ENCODE data around the gene COL23A1. TPM values are rescaled to one million over a fixed set of nuclear protein-coding genes. Genes with fewer than 3 reads are reported as not detected.

COL23A1 gene
- total RNA-seq, 1 experiment from 2014 or later, result not detected

DNA sequence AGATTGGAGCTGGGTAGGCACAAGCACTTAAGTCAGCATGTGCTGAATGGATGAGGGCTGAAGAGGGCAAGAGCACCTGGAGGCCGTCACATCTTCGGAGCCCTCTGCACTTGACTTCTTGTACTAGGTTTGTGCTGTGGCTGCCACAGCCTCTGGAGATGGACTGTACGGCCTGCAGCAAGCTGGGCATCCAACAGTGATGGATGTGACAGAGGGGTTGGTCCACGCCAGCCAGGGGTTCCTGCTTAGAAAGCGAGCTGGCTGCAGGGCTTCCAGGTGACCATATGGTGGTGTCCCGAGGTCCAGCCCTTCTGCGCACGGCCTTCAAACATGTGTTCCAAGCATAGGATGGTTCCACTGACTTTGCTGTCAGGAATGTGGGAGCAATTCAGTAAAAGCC is 292.4 kb downstream of the COL23A1 start:
- DNase-seq (ENCODE audit: low read depth, low spot score), result no peak
- in situ Hi-C loops (cut with HindIII; ENCODE audit: low pct_unique_long_range_greater_than_20kb, low sequenced_read_pairs), result no loop called here

DNA sequence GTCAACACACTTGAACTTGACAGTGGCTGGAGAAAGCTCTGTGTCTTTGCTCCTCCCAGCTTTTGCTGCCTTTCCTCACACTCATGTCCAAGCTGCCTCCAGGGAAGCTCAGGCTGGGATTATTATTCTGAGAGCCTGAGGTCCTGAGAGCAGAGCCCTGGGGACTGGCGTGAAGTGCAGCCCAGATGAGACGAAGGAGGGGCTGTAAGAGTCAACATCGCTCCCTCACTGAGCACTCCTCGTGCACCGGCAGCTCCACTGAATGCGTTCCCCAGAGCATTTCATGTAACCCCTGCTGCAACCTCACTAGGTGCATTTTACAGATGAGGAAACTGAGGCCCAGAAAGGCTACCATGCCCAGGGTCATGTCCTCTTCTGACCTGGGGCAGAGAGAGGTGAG is 294.1 kb downstream of the COL23A1 start:
- no peak for DNase-seq (ENCODE audit: low read depth, low spot score)
- in situ Hi-C loops (cut with HindIII; ENCODE audit: low pct_unique_long_range_greater_than_20kb, low sequenced_read_pairs), result no loop called here

DNA sequence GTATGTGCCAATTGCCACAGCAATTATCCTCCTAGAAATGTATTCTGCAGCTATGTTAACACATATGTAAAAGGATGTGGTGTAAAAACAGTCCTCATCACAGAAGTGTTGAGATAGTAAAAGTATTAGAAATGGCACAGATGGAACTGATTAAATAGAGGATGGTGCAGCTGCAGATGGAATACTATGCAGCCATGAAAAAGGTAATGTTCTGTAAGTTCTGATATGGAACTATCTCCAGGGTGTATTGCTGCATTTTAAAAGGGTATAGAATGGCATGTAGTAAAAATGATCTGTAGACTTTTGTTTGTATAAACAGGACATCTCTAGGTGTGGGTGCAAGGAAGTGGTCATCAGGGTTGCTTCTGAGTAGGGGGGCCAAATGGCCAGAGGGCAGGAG is 294.6 kb downstream of the COL23A1 start:
- DNase-seq (ENCODE audit: low read depth, low spot score), result no peak
- in situ Hi-C loops (cut with HindIII; ENCODE audit: low pct_unique_long_range_greater_than_20kb, low sequenced_read_pairs), result no loop called here

DNA sequence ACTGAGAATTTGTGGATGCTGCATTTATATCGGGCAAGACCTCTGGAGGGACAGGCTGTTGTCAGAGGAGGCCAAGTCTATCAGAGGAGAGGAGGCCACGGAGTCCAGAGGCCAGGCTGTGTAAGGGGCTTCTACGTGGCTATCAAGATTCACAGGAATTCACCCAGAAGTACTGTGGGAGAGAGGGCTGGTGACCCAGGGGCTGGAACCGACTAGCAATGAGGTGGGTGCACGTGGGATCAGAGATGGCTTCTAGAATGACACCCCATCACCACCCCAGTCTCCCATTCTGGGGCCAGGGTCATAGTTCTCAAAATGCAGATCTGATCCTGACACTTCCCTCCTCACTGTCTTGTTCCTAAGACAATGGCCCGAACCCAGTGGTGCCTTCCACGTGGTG is 296.4 kb downstream of the COL23A1 start:
- in situ Hi-C loops (cut with HindIII; ENCODE audit: low pct_unique_long_range_greater_than_20kb, low sequenced_read_pairs), result no loop called here
- DNase-seq (ENCODE audit: low read depth, low spot score), result no peak

DNA sequence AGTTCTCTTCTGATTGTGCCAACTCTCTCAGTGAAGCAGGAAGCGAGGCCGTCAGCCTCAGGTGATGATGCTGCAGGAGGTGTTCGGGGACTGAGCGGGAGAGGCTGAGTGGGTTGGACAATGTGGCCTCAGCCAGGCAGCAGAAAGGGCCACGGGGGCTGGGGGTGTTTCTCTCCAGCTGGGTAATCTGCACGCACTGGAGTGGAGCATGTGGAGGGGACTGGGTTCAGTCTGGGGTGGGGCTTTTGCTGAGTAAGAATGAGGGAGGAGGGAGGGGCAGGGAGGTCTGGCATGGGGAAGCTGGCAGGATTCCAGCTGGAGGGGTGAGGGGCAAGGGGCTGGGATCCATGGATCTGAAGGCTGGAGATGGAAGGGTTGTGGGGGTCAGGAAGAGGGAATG is 296.8 kb downstream of the COL23A1 start:
- no peak for DNase-seq (ENCODE audit: low read depth, low spot score)
- in situ Hi-C loops (cut with HindIII; ENCODE audit: low pct_unique_long_range_greater_than_20kb, low sequenced_read_pairs), result no loop called here

DNA sequence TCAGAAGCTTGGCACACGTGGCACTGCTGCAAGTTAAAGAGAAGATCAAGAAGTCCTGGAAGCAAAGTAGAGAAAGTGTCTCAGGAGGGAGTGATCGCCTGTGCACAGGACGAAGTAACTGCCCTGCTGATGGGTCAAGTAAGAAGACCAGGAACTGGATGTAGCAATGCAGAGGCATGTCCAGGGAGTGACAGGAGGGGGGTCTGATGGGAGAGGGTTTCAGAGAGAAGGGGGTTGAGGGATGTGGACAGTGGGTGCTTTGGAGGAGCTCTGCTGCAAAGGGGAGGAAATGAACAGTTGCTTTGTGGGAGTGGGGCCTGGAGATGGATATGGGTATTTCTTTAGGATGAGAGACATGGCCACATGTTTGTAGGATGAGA is 297.4 kb downstream of the COL23A1 start:
- no peak for DNase-seq (ENCODE audit: low read depth, low spot score)
- in situ Hi-C loops (cut with HindIII; ENCODE audit: low pct_unique_long_range_greater_than_20kb, low sequenced_read_pairs), result no loop called here

DNA sequence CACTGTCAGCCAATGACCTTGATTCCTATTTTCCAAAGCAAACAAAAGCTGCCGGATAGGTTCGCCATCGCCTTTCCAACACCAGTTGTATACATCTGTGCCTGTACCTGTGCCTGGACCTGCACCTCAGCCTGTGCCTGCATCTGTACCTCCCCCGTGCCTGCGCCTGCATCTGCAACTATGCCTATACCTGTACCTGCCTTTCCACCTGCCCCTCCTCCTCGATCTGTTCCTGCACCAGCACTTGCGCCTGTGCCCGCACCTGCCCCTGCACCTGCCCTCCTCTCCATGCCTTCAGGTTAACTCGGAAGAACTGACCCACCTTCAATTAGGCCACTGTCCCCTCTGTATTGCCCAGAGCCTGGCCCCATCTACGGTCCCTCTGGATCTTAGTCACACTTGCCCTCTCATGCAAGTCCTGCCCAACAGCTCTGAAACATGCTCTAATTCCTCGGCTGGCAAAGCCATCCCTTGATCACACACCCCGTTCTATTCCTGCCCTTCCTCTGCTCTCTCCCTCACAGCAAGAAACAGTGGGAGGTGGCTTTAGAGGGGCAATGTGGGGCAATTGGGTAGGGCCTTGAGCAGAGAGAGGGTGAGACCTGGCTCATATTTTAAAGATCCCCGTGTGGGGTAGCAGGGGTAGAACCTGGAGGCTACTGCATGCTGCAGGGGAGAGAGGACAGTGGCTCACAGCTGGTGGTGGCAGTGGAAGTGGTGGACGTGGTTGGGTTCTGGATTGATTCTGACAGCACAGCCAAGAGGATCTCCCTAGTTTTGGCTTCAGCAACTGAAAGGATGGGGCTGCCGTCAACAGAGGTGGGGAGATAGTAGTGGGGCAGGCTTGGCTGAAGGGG is 298.0 kb downstream of the COL23A1 start:
- in situ Hi-C loops (cut with HindIII; ENCODE audit: low pct_unique_long_range_greater_than_20kb, low sequenced_read_pairs), result no loop called here
- no peak for DNase-seq (ENCODE audit: low read depth, low spot score)

DNA sequence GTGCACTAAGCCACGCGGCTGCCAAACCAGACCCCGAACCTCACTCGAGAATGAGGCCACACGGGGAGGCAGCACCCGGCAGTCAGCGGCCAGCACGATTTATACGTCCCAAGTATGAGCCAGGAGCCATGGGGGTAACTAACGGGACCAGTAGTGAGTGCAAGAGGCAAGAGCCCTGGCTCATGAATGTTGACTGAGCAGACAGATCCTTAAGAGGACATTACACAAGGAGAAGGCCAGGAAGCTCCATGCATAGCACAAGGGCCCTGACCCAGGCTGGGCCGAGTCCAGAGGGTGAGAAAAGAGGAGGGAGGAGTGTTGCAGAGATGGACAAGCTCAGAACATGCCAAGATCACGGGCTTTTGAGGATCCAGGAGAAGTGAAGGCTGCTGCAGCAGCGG is 299.0 kb downstream of the COL23A1 start:
- in situ Hi-C loops (cut with HindIII; ENCODE audit: low pct_unique_long_range_greater_than_20kb, low sequenced_read_pairs), result no loop called here
- DNase-seq (ENCODE audit: low read depth, low spot score), result no peak

DNA sequence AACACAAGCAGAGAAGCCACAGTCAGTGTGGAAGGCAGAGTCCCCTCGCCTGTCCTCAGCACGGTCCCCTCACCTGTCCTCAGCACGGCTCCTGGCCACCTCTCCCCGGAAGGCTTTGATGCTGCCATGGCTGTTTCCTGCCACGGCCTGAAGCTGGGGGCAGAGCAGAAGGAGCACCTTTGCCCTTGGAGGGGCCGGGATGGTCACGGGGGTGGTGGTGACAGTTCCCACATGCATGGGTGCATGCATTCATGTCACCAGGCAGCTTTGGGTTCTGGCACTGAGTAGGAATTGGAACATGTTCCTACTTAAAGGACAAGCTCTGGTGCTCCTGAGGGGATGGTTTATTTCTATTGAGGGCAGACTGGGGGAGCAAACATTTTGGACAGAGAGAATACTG is 299.8 kb downstream of the COL23A1 start:
- DNase-seq (ENCODE audit: low read depth, low spot score), result no peak
- in situ Hi-C loops (cut with HindIII; ENCODE audit: low pct_unique_long_range_greater_than_20kb, low sequenced_read_pairs), result no loop called here

DNA sequence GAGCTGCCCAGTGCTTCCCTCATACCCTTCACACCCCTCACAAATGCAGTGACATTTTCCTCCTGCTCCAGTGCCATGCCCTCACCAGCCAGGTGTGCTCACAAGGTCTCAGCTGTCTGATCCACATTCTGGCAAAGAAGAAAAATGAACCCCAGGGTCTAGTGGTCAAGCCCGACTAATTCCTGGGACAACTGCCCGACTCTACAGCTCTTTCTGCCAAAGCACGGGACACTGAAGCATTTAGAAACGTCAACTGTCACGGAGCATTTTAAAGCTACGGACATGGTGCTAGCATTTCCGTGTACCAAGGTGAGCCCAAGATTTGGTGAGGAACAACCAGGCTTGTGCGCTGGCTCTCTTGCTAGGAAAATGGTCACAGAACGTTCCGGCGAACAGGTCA is 300.8 kb downstream of the COL23A1 start:
- in situ Hi-C loops (cut with HindIII; ENCODE audit: low pct_unique_long_range_greater_than_20kb, low sequenced_read_pairs), result no loop called here
- DNase-seq (ENCODE audit: low read depth, low spot score), result no peak

DNA sequence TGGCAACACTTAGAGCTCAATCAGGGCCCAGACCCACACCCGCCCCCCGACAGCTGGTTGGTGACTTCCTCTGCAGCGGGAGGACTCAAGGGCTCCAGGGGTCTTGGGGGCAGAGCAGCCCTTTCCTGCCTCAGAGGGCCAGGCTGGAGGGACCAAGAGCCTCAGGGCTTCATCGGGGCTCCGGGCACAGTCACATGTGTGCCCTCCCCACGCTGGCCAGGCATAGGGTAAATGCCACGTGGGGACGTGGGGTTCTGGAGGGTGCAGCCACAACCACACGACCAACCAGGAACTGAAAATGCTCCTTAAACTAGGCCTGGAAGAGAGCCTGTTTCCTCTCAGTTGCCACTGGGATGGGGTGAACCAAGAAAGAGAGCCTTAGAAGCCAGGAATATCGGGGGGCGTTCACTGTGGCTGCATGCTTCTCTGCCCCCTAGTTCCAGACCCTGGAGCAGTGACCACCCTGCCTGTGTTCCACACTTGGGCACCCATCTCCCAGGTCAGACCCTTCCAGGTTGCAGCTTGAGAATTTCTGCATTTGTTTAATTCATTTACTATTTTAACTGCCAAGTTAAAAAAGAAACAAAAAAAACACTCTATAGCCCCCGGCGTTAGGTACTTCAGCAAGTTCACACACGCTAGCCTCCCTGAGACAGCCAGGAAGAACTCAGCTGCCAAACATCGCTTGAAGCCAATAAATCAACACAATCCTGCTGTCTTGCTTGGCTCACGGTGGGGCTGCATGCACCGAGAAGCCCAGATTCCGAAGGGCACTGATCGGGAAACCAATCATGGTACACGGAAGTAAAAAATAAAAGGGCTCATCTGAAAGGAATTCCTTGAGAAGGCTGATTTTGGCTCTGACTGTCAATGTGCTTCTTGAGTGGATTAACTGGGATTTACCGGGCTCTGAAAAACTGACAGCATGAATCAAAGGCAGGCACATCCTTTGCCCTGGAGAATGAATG is 301.5 kb downstream of the COL23A1 start:
- in situ Hi-C loops (cut with HindIII; ENCODE audit: low pct_unique_long_range_greater_than_20kb, low sequenced_read_pairs), result no loop called here
- DNase-seq (ENCODE audit: low read depth, low spot score), result no peak

DNA sequence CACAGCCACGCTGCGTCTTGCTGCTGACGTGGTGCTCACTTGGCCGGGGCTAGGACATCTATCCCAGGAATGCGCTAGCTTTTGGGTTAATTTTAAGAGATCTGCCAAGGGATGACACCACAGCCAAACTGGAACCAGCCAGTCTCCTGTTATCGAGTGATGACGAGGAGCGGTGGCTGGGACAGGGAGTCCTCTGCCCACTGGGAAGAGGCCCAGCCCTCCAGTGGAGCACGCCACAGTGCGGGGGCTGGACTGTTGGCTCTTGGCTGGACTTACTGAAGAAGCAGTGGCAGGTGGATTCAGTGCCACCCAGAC is 302.4 kb downstream of the COL23A1 start:
- DNase-seq (ENCODE audit: low read depth, low spot score), result no peak

DNA sequence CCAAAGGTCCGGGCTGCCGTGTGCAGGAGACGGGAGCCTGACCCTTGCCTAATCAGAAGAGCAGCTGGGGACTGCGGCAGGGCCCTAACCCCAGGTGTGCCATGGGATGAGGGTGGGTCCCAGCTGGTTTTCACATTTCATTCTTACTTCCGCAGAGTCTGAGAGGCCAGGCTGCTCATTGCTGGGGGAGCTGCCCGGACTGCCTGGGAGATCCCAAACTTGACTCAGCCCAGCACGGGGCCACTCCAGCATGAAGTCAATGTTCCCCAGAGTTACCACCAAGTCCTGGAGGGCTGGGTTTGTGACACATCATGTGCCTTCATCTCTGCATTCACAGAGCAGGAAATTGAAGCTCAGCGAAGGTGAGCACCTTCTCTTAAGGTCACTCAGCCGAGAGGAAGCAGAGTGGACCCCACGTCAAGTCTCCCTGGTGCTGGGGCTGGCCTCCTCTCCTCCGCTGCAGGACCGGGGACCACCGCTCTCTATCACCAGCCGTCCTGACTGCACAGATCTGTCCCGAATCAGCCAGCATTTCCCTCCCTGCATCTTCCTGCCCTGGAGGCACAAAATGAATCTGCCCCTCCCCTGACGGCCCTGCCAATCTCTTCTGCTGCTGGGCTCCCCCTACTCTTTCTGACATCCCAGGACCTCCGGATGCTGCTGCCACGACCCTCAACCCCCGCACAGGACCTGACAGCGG is 303.0 kb downstream of the COL23A1 start:
- in situ Hi-C loops (cut with HindIII; ENCODE audit: low pct_unique_long_range_greater_than_20kb, low sequenced_read_pairs), result no loop called here
- DNase-seq (ENCODE audit: low read depth, low spot score), result no peak

More for the DNA sequence above, 302.4 kb downstream of the COL23A1 start:
- in situ Hi-C loops (cut with HindIII; ENCODE audit: low pct_unique_long_range_greater_than_20kb, low sequenced_read_pairs), result no loop called here

DNA sequence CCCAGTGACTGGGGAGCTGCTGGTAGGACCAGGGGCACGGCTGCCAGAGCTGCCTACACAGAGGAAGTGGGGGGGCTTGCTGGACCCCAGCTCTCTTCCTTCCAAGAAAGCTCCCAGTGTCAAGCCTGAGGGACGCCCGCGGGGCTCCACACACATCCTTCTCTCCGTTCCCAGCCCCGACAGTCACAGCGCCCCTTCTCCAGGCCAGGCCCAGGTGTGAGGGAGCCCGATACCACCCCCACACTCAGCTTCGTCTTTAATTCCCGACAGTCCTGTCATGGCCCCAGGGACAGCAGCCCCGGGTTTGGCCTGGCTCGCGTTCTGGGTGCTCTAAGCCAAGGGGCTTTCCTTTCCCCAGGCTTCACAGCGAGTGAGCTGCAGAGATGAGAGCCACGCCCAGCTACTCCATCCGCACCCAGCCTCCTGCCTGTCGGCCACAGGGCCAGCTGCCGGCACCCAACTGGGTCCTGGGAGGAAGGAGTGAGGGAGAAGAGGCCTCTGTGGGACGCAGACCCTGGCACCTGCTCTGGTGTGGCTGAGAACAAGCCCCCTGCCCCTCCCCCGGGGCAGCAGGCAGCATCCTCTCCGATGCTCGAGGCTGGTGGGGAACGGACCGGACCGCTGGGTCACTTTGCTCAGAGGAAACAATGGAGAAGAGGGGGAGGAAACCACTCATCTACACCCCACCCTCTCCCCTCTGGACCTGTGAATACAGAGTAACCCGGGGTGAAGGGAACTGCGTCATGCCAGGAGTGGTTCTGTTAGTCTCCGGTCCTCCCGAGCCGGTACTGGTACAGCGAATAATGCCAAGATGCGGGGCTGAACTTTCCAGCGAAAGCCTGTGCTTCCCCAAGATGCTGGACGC is 303.7 kb downstream of the COL23A1 start:
- DNase-seq (ENCODE audit: low read depth, low spot score), result no peak
- in situ Hi-C loops (cut with HindIII; ENCODE audit: low pct_unique_long_range_greater_than_20kb, low sequenced_read_pairs), result no loop called here

DNA sequence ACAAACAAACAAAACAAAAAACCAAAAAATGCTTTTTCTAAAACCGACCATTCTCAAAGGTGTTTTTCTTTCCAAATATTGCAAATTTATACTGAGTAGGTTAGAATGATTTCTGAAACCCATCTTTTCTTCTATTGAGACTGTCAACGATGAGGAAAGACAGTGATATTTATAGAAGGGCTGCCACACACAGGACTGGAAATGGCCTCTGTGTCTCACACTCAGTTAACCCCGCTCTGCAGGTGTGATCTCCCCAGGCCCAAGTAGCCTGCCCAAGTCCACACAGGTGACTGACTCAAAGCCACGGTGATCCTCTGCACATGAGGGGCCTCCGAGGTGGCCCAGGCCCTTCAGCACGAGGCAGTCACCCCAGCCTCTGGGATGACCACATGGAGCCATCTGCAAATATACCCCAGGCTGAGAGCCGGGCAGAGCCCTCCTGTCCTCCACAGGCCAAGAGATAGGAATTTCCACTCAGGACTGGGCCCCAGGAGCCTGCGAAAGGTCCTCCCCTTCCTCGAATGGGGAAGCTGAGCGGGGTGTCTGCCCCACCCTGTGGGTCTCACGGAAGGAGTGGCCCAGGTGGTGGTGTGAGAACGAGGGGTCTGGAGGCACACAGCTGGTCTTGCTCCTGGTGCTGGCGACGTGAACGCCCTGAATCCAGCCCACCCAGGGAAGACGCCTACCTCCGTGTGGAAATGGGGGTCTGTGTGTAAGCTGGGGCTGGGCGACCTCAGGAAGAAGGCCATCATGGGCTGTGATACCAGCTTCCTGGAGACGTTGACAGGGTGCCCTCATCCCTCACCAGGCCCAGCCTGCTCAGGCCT is 304.6 kb downstream of the COL23A1 start:
- in situ Hi-C loops (cut with HindIII; ENCODE audit: low pct_unique_long_range_greater_than_20kb, low sequenced_read_pairs), result no loop called here
- no peak for DNase-seq (ENCODE audit: low read depth, low spot score)

DNA sequence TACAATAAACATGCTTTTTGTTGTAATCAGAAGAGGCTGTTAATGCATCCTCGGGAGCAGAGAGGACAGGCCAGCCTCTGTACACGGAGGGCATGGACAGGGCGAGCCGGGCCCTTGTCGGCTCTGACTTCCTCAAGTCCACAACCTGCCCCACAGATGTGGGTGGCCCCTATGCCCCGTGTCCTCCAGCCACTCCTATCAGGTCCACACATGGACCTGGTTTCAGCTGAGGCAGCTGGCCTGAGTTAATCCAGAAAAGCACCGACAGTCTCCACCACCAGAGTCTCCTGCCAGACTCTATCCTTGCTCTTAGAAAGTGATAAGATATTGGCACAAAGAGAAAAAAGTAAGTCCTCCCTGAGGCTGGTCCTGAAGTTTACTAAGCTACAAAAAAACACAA is 305.2 kb downstream of the COL23A1 start:
- no peak for DNase-seq (ENCODE audit: low read depth, low spot score)
- in situ Hi-C loops (cut with HindIII; ENCODE audit: low pct_unique_long_range_greater_than_20kb, low sequenced_read_pairs), result no loop called here
